OCI-LY3 (cell line): Measurements from ENCODE around the gene PAX5.

Source experiments
- H2AFZ ChIP-seq: fragments of 200-600, 300-600 bp; shearing (Covaris generic); 2 replicates; pipeline ENCODE4 v1.6.0; 2014; ENCODE audit warnings: antibody characterized with exemption, low read depth, low read length
- H3K27ac ChIP-seq: fragments of 200-600, 300-600 bp; sonication (generic); 2 replicates; pipeline ENCODE4 v1.5.1; 2014; ENCODE audit warnings: mild to moderate bottlenecking, low read length, moderate library complexity, mixed read lengths
- H3K27me3 ChIP-seq: fragments of 200-600, 300-600 bp; sonication (generic); 2 replicates; pipeline ENCODE4 v1.6.1; 2014; ENCODE audit warnings: low read depth, low read length, mixed read lengths
- H3K36me3 ChIP-seq: fragments of 200-600, 300-600 bp; sonication (generic); replicated peaks from 2 replicates; pipeline ENCODE3; 2014; ENCODE audit warnings: low read depth, low read length, mixed read lengths
- H3K4me1 ChIP-seq: fragments of 300-600, 200-600 bp; sonication (generic); 2 replicates; pipeline ENCODE4 v1.6.1; 2014; ENCODE audit warnings: low read length, mixed read lengths
- H3K4me2 ChIP-seq: fragments of 200-600, 300-600 bp; sonication (generic); 2 replicates; pipeline ENCODE4 v1.6.1; 2014; ENCODE audit warnings: low read length, mixed read lengths
- H3K4me3 ChIP-seq: fragments of 300-600, 200-600 bp; sonication (generic); 2 replicates; pipeline ENCODE4 v1.5.1; 2014; ENCODE audit warnings: antibody characterized with exemption, mild to moderate bottlenecking, low read length, moderate library complexity
- H3K79me2 ChIP-seq: fragments of 300-600, 200-600 bp; shearing (Covaris generic); 2 replicates; pipeline ENCODE4 v1.6.1; 2014; ENCODE audit warnings: mild to moderate bottlenecking, low read length, mixed read lengths
- H3K9ac ChIP-seq: fragments of 300-600, 200-600 bp; shearing (Covaris generic); 2 replicates; pipeline ENCODE4 v1.6.0; 2014; ENCODE audit warnings: mild to moderate bottlenecking, low read length, moderate library complexity
- H3K9me3 ChIP-seq: fragments of 200-600, 300-600 bp; shearing (Covaris generic); 2 replicates; pipeline ENCODE4 v1.6.1; 2014; ENCODE audit warnings: low read length, mixed read lengths; ENCODE audit not compliant: insufficient read depth
- H4K20me1 ChIP-seq: fragments of 200-600, 300-600 bp; sonication (generic); 2 replicates; pipeline ENCODE4 v1.6.1; 2016; ENCODE audit warnings: low read length, mixed read lengths; ENCODE audit not compliant: insufficient read depth
- CTCF ChIP-seq: fragments of 200-600, 300-600 bp; sonication (generic); IDR thresholded peaks from 2 replicates; pipeline ENCODE4 v1.5.1; 2014; ENCODE audit warnings: antibody characterized with exemption, low read length, low read depth
- EZH2phosphoT487 ChIP-seq: fragments of 200-600 bp; shearing (Covaris generic); IDR thresholded peaks from 2 replicates; pipeline ENCODE4 v1.6.1; 2018; ENCODE audit warnings: antibody characterized with exemption, mixed run types, low read depth

PAX5 gene

GRCh38 chr9:37038943-37039464 lies 4.9 kb upstream of the PAX5 start:
- Histone ChIP-seq H3K4me3 (no peak overlapping the region), H3K36me3 (peaks cover 3% of the 10 kb centered on the region), H3K27me3 (no peaks in the 10 kb centered on the region), H3K27ac (no peak overlapping the region), H2AFZ (no peak overlapping the region), H3K4me1 (peaks cover 8% of the 10 kb centered on the region), H3K79me2 (peaks cover 42% of the 10 kb centered on the region), H3K4me2 (no peak overlapping the region), H3K9me3 (no peaks in the 10 kb centered on the region), H3K9ac (no peak overlapping the region), H4K20me1 (no peaks in the 10 kb centered on the region)
- no peak for TF ChIP-seq CTCF

- Histone ChIP-seq H3K9me3 (no peaks in the 10 kb centered on the region), H3K4me2 (no peak overlapping the region), H2AFZ (no peak overlapping the region), H3K4me3 (no peak overlapping the region), H3K79me2 (peaks cover 48% of the 10 kb centered on the region), H3K9ac (no peak overlapping the region), H3K36me3 (peaks cover 3% of the 10 kb centered on the region), H3K27me3 (no peaks in the 10 kb centered on the region), H3K27ac (no peak overlapping the region), H4K20me1 (no peaks in the 10 kb centered on the region), H3K4me1 (peaks cover 8% of the 10 kb centered on the region)
- TF ChIP-seq EZH2phosphoT487 (no peak), CTCF (no peak)
These were observed 4.4 kb upstream of the PAX5 start for GRCh38 chr9:37038302-37038942.

GRCh38 chr9:37037503-37038301 lies 3.6 kb upstream of the PAX5 start:
- Histone ChIP-seq H3K9me3 (no peaks in the 10 kb centered on the region), H3K9ac (peak overlapping the region; percentile 99), H3K4me3 (peak overlapping the region; percentile 94), H3K4me2 (peak overlapping the region; percentile 100), H3K27ac (peak overlapping the region; percentile 91), H2AFZ (peak overlapping the region; percentile 40; the same call in 1 of the 2 replicates), H3K79me2 (peaks cover 55% of the 10 kb centered on the region), H3K36me3 (peaks cover 3% of the 10 kb centered on the region), H3K4me1 (peaks cover 14% of the 10 kb centered on the region), H3K27me3 (no peaks in the 10 kb centered on the region), H4K20me1 (no peaks in the 10 kb centered on the region)
- TF ChIP-seq CTCF (no peak), EZH2phosphoT487 (no peak)

- Histone ChIP-seq H4K20me1 (no peaks in the 10 kb centered on the region), H3K27ac (peak overlapping the region; percentile 91), H3K4me2 (peak overlapping the region; percentile 100), H3K4me3 (peak overlapping the region; percentile 94), H3K4me1 (peaks cover 20% of the 10 kb centered on the region), H3K27me3 (no peaks in the 10 kb centered on the region), H3K9me3 (no peaks in the 10 kb centered on the region), H3K9ac (peak overlapping the region; percentile 99), H2AFZ (peak overlapping the region; percentile 40), H3K79me2 (peaks cover 63% of the 10 kb centered on the region), H3K36me3 (peaks cover 3% of the 10 kb centered on the region)
- TF ChIP-seq CTCF (no peak), EZH2phosphoT487 (no peak)
These were observed 2.9 kb upstream of the PAX5 start for GRCh38 chr9:37036776-37037502.
